Upper lobe of right lung (tissue), 1 donor: ENCODE measurements around the gene SMOC1. TPM values are rescaled to one million over a fixed set of nuclear protein-coding genes. Genes with fewer than 3 reads are reported as not detected.

Source experiments
- ATAC-seq: fragments of 200-7000 bp; cut with Tn5 transposase; one replicate; pipeline ENCODE4 v1.9.1; 2020; ENCODE audit warnings: mild to moderate bottlenecking, moderate library complexity
- DNase-seq: peaks from one replicate; pipeline ENCODE4 v3.0.0-alpha.2; 2020
- H3K27ac ChIP-seq: fragments of 200-600 bp; one replicate; pipeline ENCODE4 v1.8.0; 2022
- H3K27me3 ChIP-seq: fragments of 200-600 bp; one replicate; pipeline ENCODE4 v1.8.0; 2022; ENCODE audit warnings: mild to moderate bottlenecking
- H3K36me3 ChIP-seq: fragments of 200-600 bp; one replicate; pipeline ENCODE4 v1.8.0; 2022
- H3K4me1 ChIP-seq: fragments of 200-600 bp; one replicate; pipeline ENCODE4 v1.8.0; 2022
- H3K4me3 ChIP-seq: fragments of 200-600 bp; one replicate; pipeline ENCODE4 v1.8.0; 2022; ENCODE audit warnings: mild to moderate bottlenecking
- H3K9me3 ChIP-seq: fragments of 200-600 bp; one replicate; pipeline ENCODE4 v1.8.0; 2022
- CTCF ChIP-seq: fragments of 200-600 bp; IDR thresholded peaks from one replicate; pipeline ENCODE4 v1.8.0; 2022; ENCODE audit warnings: antibody characterized with exemption
- intact Hi-C: fragments of 100-400 bp; cut with DNase I; formaldehyde crosslinking; loops from one replicate; pipeline ENCODE4 v1.11.0; 2022
- total RNA-seq: library from RNA; stranded (reverse); fragmentation: NEBNext Ultra II Directional; extraction: Animal tissue kit (Norgen Biotek cat#: 25700); gene quantifications from one replicate; pipeline ENCODE4 v1.2.1, GENCODE V29; 2021
- donor health status: DM: no; HTN: yes; CAD: no; lungs with severe emphysema.

SMOC1 gene
- total RNA-seq, 1 donor from 2014 or later = 1.1 TPM

GRCh38 chr14:69991422-69991821 lies 112.2 kb downstream of the SMOC1 start:
- TF ChIP-seq CTCF = no peak
- no peak overlapping the region for H3K4me3 ChIP-seq
- H3K9me3 ChIP-seq = no peaks in the 10 kb centered on the region
- no peaks in the 10 kb centered on the region for H3K36me3 ChIP-seq
- no peaks in the 10 kb centered on the region for H3K4me1 ChIP-seq
- DNase-seq = no peak
- H3K27me3 ChIP-seq = no peaks in the 10 kb centered on the region
- H3K27ac ChIP-seq = no peak overlapping the region
- intact Hi-C loops = no loop called here
- no peak for ATAC-seq

- DNase-seq (no peak), ATAC-seq (no peak)
- intact Hi-C loops = no loop called here
- Histone ChIP-seq H3K36me3 (no peaks in the 10 kb centered on the region), H3K4me3 (no peak overlapping the region), H3K4me1 (no peaks in the 10 kb centered on the region), H3K9me3 (no peaks in the 10 kb centered on the region), H3K27ac (no peak overlapping the region), H3K27me3 (no peaks in the 10 kb centered on the region)
- no peak for TF ChIP-seq CTCF
Observed at GRCh38 chr14:69992564-69992963, 113.3 kb downstream of the SMOC1 start.

DNA sequence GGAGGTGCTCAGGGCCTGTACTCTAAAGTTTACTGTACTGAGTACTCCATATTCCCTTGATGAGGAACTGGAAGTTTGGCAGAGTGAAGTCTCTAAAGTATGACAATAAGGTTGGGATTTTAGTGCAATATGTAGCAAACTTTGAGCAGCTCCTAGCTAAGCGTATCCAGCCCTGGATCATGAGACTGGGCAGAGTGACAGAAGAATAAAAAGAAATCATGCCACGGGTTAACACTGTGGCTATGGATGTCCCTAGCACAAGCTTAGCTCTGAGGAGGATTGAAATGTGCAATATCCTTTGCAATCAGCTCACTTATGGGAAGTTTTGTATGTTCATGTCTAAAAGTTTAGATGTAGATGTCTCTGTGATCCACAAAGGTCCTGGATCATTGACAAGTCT lies 114.1 kb downstream of the SMOC1 start:
- Histone ChIP-seq H3K36me3 (no peaks in the 10 kb centered on the region), H3K4me1 (no peaks in the 10 kb centered on the region), H3K9me3 (no peaks in the 10 kb centered on the region), H3K27me3 (no peaks in the 10 kb centered on the region), H3K27ac (no peak overlapping the region), H3K4me3 (no peak overlapping the region)
- TF ChIP-seq CTCF = no peak
- intact Hi-C loops = no loop called here
- no peak for DNase-seq
- ATAC-seq = no peak

DNA sequence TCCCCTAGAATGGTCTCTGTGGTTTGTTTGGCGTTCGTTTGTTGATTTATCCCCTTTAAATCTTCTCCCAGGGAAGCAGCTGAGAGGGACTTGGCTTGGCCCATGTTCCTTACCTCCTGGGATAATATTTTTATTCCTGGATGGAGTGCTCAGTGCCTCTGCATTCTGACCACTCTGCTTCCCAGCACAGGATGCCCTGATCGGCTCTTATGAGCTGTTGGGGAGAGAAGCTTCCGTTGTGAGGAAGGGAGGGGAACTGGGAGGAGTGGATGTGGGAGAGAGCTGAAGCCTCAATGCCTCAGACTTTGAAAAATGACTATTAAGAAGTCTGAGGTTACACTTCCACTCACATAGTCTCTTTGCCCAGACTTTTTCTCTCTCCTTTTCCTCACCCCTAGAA lies 114.8 kb downstream of the SMOC1 start:
- no peaks in the 10 kb centered on the region for H3K4me1 ChIP-seq
- intact Hi-C loops = no loop called here
- H3K36me3 ChIP-seq = no peaks in the 10 kb centered on the region

DNA sequence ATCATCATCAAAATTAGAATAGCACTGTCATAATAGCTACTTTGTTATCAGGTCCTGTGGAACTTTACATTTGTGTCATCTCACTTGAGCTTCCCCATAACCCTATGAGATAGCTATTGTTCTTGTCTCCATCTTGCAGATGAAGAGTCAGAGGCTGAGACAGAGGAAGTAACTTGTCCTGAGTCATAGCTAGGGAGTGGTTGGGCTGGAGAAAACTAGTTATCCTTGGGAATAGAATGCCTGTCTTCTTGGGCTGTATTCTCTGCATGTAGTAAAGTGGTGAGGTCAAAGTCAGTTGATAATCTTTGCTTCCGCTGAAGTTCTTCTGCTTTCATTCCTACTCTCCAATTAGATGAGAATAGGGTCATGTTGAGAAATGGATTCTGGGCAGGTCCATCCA lies 117.0 kb downstream of the SMOC1 start:
- DNase-seq = no peak
- TF ChIP-seq CTCF = no peak
- no peak overlapping the region for H3K4me3 ChIP-seq
- intact Hi-C loops = no loop called here
- no peaks in the 10 kb centered on the region for H3K27me3 ChIP-seq
- no peak for ATAC-seq
- H3K4me1 ChIP-seq = no peaks in the 10 kb centered on the region
- H3K27ac ChIP-seq = no peak overlapping the region
- no peaks in the 10 kb centered on the region for H3K9me3 ChIP-seq
- H3K36me3 ChIP-seq = no peaks in the 10 kb centered on the region

More for the DNA sequence above, 114.8 kb downstream of the SMOC1 start:
- Histone ChIP-seq H3K27me3 (no peaks in the 10 kb centered on the region), H3K9me3 (no peaks in the 10 kb centered on the region), H3K27ac (no peak overlapping the region), H3K4me3 (no peak overlapping the region)
- TF ChIP-seq CTCF = no peak
- ATAC-seq (no peak), DNase-seq (no peak)

- Histone ChIP-seq H3K9me3 (no peaks in the 10 kb centered on the region), H3K4me1 (no peaks in the 10 kb centered on the region), H3K4me3 (no peak overlapping the region), H3K27ac (no peak overlapping the region), H3K27me3 (peaks cover 9% of the 10 kb centered on the region), H3K36me3 (no peaks in the 10 kb centered on the region)
- DNase-seq (no peak), ATAC-seq (peak; percentile 36)
- no peak for TF ChIP-seq CTCF
- intact Hi-C loops = no loop called here
Observed at GRCh38 chr14:69997849-69998248, 118.6 kb downstream of the SMOC1 start.
